Measurements from ENCODE around the gene TMBIM4. TPM values are rescaled to one million over a fixed set of nuclear protein-coding genes. Genes with fewer than 3 reads are reported as not detected.
"Not testable (repeated sequence)": the region's sequence is repeated elsewhere in the genome, so short reads cannot be mapped to it uniquely, and the experiment has no call there.

Gene TMBIM4
- 10 to 100 TPM; 52.4 to 53.4 TPM for total RNA-seq

- CTCF ChIA-PET = interaction anchor here (0.8 to 2.4 kb wide), 5 partner anchors 11 to 40 kb away, joined by 3 to 11 read pairs (median 3); partner anchors contain the start of gene LLPH
- POLR2A ChIA-PET = interaction anchor here (0.6 to 2.1 kb wide), 7 partner anchors 11 to 134 kb away, joined by 3 to 25 read pairs (median 4); partner anchors contain the start of genes HELB and LLPH
Measured at GRCh38 chr12:66169221-66170170, at the start of gene TMBIM4. TSS of gene TMBIM4 (minus strand) at chr12:66169996. CDS start at chr12:66169951, 45 bp downstream.

- CTCF ChIA-PET = no interaction called here
Measured at GRCh38 chr12:66217342-66217917, 47.6 kb upstream of the TMBIM4 start.

GRCh38 chr12:66213011-66213410 lies 43.2 kb upstream of the TMBIM4 start:
- POLR2A ChIA-PET, CTCF ChIA-PET: not testable (repeated sequence)

More at GRCh38 chr12:66217342-66217917, 47.6 kb upstream of the TMBIM4 start:
- POLR2A ChIA-PET = no interaction called here

GRCh38 chr12:66211573-66211972 lies 41.8 kb upstream of the TMBIM4 start:
- CTCF ChIA-PET, POLR2A ChIA-PET: not testable (repeated sequence)

- ChIA-PET CTCF (no interaction called here), POLR2A (no interaction called here)
Measured at GRCh38 chr12:66210840-66211239, 41.0 kb upstream of the TMBIM4 start.

GRCh38 chr12:66206141-66206540 lies 36.3 kb upstream of the TMBIM4 start:
- CTCF ChIA-PET = no interaction called here
- POLR2A ChIA-PET = no interaction called here

- POLR2A ChIA-PET = no interaction called here
Measured at GRCh38 chr12:66203820-66204219, 34.0 kb upstream of the TMBIM4 start.

GRCh38 chr12:66199831-66200509 lies 30.2 kb upstream of the TMBIM4 start:
- ChIA-PET POLR2A (no interaction called here), CTCF (interaction anchor here (0.8 kb wide), 2 partner anchors 9 to 23 kb away, joined by 3 read pairs; no protein-coding TSS in a partner anchor)

More at GRCh38 chr12:66203820-66204219, 34.0 kb upstream of the TMBIM4 start:
- CTCF ChIA-PET = interaction anchor here (0.6 kb wide), 1 partner anchor 34 kb away, joined by 3 read pairs; the partner anchor contains the start of gene TMBIM4

GRCh38 chr12:66199141-66199540 lies 29.3 kb upstream of the TMBIM4 start:
- ChIA-PET POLR2A (no interaction called here), CTCF (interaction anchor here (0.8 kb wide), 2 partner anchors 10 to 23 kb away, joined by 3 read pairs; no protein-coding TSS in a partner anchor)

GRCh38 chr12:66197495-66197921 lies 27.7 kb upstream of the TMBIM4 start:
- POLR2A ChIA-PET = no interaction called here
- CTCF ChIA-PET = no interaction called here

GRCh38 chr12:66196806-66197205 lies 27.0 kb upstream of the TMBIM4 start:
- ChIA-PET POLR2A (no interaction called here), CTCF (no interaction called here)

- ChIA-PET POLR2A (no interaction called here), CTCF (no interaction called here)
Measured at GRCh38 chr12:66195242-66195641, 25.4 kb upstream of the TMBIM4 start.

GRCh38 chr12:66194122-66194521 lies 24.3 kb upstream of the TMBIM4 start:
- ChIA-PET POLR2A (no interaction called here), CTCF (no interaction called here)

GRCh38 chr12:66191547-66192126 lies 21.8 kb upstream of the TMBIM4 start:
- ChIA-PET POLR2A (no interaction called here), CTCF (no interaction called here)

GRCh38 chr12:66190519-66191370 lies 20.9 kb upstream of the TMBIM4 start:
- CTCF ChIA-PET = no interaction called here

GRCh38 chr12:66189889-66190288 lies 20.1 kb upstream of the TMBIM4 start:
- POLR2A ChIA-PET = no interaction called here
- CTCF ChIA-PET = no interaction called here

More at GRCh38 chr12:66190519-66191370, 20.9 kb upstream of the TMBIM4 start:
- POLR2A ChIA-PET = no interaction called here

- POLR2A ChIA-PET = no interaction called here
- CTCF ChIA-PET = no interaction called here
Measured at GRCh38 chr12:66189486-66189843, 19.7 kb upstream of the TMBIM4 start.

GRCh38 chr12:66188584-66189485 lies 19.0 kb upstream of the TMBIM4 start, which contains the start of gene IRAK3:
TSS of gene IRAK3 (plus strand) at chr12:66189214. CDS start at chr12:66189300, 86 bp downstream.
- POLR2A ChIA-PET = interaction anchor here (0.5 kb wide), 1 partner anchor 48 kb away, joined by 5 read pairs; no protein-coding TSS in a partner anchor
- CTCF ChIA-PET = no interaction called here

All from activated CD8-positive, alpha-beta memory T cell treated with anti-CD3 and anti-CD28 coated beads for 36 hours (primary cell).